ENCODE measurements around the gene CYP24A1.

DNA sequence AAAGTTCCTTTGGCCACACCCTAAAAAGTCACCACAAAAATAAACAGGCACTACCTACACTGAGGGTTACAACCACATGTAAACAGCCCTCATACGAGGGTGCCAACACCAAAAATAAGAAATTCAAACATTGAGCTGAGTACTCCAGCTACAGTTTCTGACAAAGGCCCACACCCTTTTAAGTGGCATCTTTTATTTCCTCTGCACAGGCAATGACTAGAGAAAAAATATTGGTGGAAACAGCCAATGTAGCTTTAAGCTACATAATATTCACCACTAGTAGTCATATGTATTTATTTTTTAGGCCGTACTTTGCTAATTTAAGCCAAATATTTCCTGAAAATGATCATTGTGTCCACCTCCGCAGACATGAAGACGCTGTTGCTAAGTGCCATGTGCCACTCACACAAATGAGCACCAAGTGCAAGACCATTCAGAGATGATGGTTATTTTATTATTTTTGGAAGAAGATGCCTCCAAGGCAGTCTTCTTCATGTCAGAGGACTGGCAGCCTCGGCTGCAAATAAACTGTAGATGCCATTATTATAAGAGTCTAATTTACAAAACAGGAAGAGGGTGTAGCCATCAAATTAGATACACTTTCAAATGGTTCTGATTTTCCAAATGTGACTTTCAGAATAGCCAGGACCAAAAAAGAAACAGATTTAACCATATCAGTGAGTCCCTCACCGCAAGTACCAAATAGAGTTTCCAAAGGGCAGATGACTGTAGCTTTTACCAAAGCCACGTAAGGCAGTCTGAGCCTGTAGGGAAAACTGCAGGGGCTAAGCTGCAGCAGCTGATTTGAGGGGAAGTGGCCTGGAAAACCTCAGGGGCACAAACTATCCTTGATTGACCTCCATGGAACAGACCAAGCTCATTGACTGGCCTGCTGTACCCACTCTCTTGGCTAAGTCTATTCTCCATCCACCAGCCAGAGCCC lies 13.4 kb downstream of the CYP24A1 start:
- TF ChIP-seq CTCF (IDR thresholded peaks at IDR 0.05), result no peak
- TF ChIP-seq POLR2A (IDR thresholded peaks at IDR 0.05), result no peak

Data from heart left ventricle (tissue), 13 donors.